Heart left ventricle (tissue), 16 donors: ENCODE results near the gene MARCO. TPM values are rescaled to one million over a fixed set of nuclear protein-coding genes. Genes with fewer than 3 reads are reported as not detected.
A peak's percentile ranks its signal among the peaks of the same experiment; 100 is the strongest.

Experiments used
- ATAC-seq, 4 donors: fragments of 200-7000 bp; cut with Tn5 transposase; one replicate each; pipeline ENCODE4 v1.9.1; 2020 to 2022; ENCODE audit warnings: moderate library complexity in 4 of 4, mild to moderate bottlenecking in 3 of 4, moderate number of reproducible peaks in 1 of 4
- DNase-seq, 5 donors: peaks; one replicate each; pipeline ENCODE4 v3.0.0-alpha.2; 2020
- H3K27ac ChIP-seq, 12 donors: fragments of 200-600 bp; sonication (generic) in 4 of 12; one replicate each; pipeline versions ENCODE4 v1.5.0 to v1.8.0; 2016 to 2022; ENCODE audit warnings: mild to moderate bottlenecking in 2 of 12
- H3K27me3 ChIP-seq, 9 donors: fragments of 200-600 bp; sonication (generic) in 2 of 9; one replicate each; pipeline versions ENCODE4 v1.5.1 to v1.8.0; 2016 to 2022; ENCODE audit warnings: mild to moderate bottlenecking in 3 of 9
- H3K36me3 ChIP-seq, 9 donors: fragments of 200-600 bp; sonication (generic) in 2 of 9; one replicate each; pipeline versions ENCODE4 v1.5.0 to v1.8.0; 2018 to 2022; ENCODE audit warnings: mild to moderate bottlenecking in 2 of 9
- H3K4me1 ChIP-seq, 12 donors: fragments of 200-600 bp; sonication (generic) in 4 of 12; one replicate each; pipeline versions ENCODE4 v1.5.0 to v1.8.0; 2016 to 2022; ENCODE audit warnings: mild to moderate bottlenecking in 3 of 12
- H3K4me3 ChIP-seq, 12 donors: fragments of 200-600 bp; sonication (generic) in 4 of 12; one replicate each; pipeline versions ENCODE4 v1.5.0 to v1.8.0; 2017 to 2022; ENCODE audit warnings: mild to moderate bottlenecking in 9 of 12, moderate library complexity in 4 of 12
- H3K9me3 ChIP-seq, 12 donors: fragments of 200-600 bp; sonication (generic) in 4 of 12; one replicate each; pipeline versions ENCODE4 v1.5.0 to v1.8.0; 2016 to 2022; ENCODE audit warnings: mild to moderate bottlenecking in 1 of 12
- CTCF ChIP-seq, 12 donors: fragments of 200-600 bp; sonication (generic) in 4 of 12; IDR thresholded peaks; one replicate each; pipeline versions ENCODE4 v1.5.0 to v1.8.0; 2018 to 2022; ENCODE audit warnings: antibody characterized with exemption in 12 of 12, mild to moderate bottlenecking in 5 of 12
- POLR2A ChIP-seq, 2 donors: fragments of 450-650 bp; IDR thresholded peaks; one replicate each; pipeline ENCODE4 v1.6.1; 2017; ENCODE audit warnings: antibody characterized with exemption in 2 of 2, mild to moderate bottlenecking in 2 of 2, moderate library complexity in 2 of 2
- WGBS, 4 donors: extraction: QIAGEN DNeasy Blood & Tissue Kit in 2 of 4; methylation state at CpG; one replicate each; pipeline versions ENCODE4 v1.1.5 to v1.1.7; 2013 to 2018; 5-methylcytosine and 5-hydroxymethylcytosine counted together
- intact Hi-C, 10 donors: fragments of 100-400 bp; cut with DNase I; formaldehyde crosslinking; loops; one replicate each; pipeline versions ENCODE4 v1.11.1 to v1.14.2; 2022
- polyA plus RNA-seq, 2 donors: library from polyadenylated mRNA; stranded (reverse); fragments of 200-250 nt; gene quantifications; one replicate each; pipeline ENCODE4 v1.2.3, GENCODE V29; 2013
- total RNA-seq, 9 donors: library from RNA; depleted of rRNA in 2 of 9; stranded (reverse); fragments of >200 nt in 2 of 9; fragmentation: NEBNext Ultra II Directional in 3 of 9; extraction: Animal tissue kit (Norgen Biotek cat#: 25700) in 3 of 9; gene quantifications; one replicate each; pipeline versions ENCODE4 v1.1.0 to v1.2.4, GENCODE V29; 2016 to 2023
- donor health status: ischemic (EF 13 %, LVEDD 7.1; RV severe dilation, severe dysfunction).
- donor health status: healthy with polysubstance abuse.
- donor health status: DM: no; HTN: yes; CAD: no.
- donor health status: DM: no; HTN: no; CAD: no.
- donor health status: ischemic (EF 25% LVEDD 6.9; RV normal size, moderate dysfunction).
- donor health status: ischemic (EF 25% LVEDD 5.7; RV mildly dilated, moderate dysfunction).
- donor health status: healthy.
- donor health status: DM: yes; HTN: yes; CAD: no.
- donor health status: ischemic (EF 35%, LVEDD 5.7; RV mildly dilated, moderate dysfunction).
- donor health status: nonischemic (EF 11% LVEDD 7.7; RV severe dilation, severe dysfunction).
- donor health status: DM: yes; HTN: yes; CAD: no.
- donor health status: PGD.
- donor health status: ischemic (EF 29% LVEDD 5.4; RV normal size, mild dysfunction).
- donor health status: nonischemic (EF 23%, LVEDD 6.1; RV moderate dilation, normal function).

Gene MARCO
- total and polyA plus RNA-seq, 11 donors = 0.19 to 162 (median 6.0) TPM

GRCh38 chr2:119025013-119025412 lies 83.0 kb downstream of the MARCO start:
- H3K27ac ChIP-seq = no peak overlapping the region
- TF ChIP-seq POLR2A (IDR thresholded peaks at IDR 0.05) (no peak), CTCF (IDR thresholded peaks at IDR 0.05) (no peak)
- DNase-seq (peak in 1 of 5 donors; percentile 34), ATAC-seq (peak in 1 of 4 donors; percentile 24)
- WGBS, 4 donors = 62 to 67% (median 65%) methylated on average over 7 of the region's 7 CpGs
- H3K4me1 ChIP-seq = no peaks in the 10 kb centered on the region
- H3K36me3 ChIP-seq = no peaks in the 10 kb centered on the region
- no peaks in the 10 kb centered on the region for H3K9me3 ChIP-seq
- H3K27me3 ChIP-seq = peaks cover 0 to 10% (median 0%) of the 10 kb centered on the region in 9 donors
- intact Hi-C loops = no loop called here
- H3K4me3 ChIP-seq = no peak overlapping the region

- no peak for DNase-seq
- 83 to 89% (median 84%) methylated on average over 17 to 18 of the region's 18 CpGs for WGBS, 4 donors
- no peak for ATAC-seq
- no peaks in the 10 kb centered on the region for H3K4me1 ChIP-seq
- H3K4me3 ChIP-seq = no peak overlapping the region
- no peak overlapping the region for H3K27ac ChIP-seq
- no peaks in the 10 kb centered on the region for H3K9me3 ChIP-seq
- no peaks in the 10 kb centered on the region for H3K36me3 ChIP-seq
- intact Hi-C loops = no loop called here
- H3K27me3 ChIP-seq = peaks cover 0 to 12% (median 0%) of the 10 kb centered on the region in 9 donors
- no peak for TF ChIP-seq POLR2A (IDR thresholded peaks at IDR 0.05)
- TF ChIP-seq CTCF (IDR thresholded peaks at IDR 0.05) = no peak
These were observed 83.9 kb downstream of the MARCO start for GRCh38 chr2:119025762-119026351.

GRCh38 chr2:119026890-119027289 lies 84.9 kb downstream of the MARCO start:
- Histone ChIP-seq H3K9me3 (no peaks in the 10 kb centered on the region), H3K4me3 (no peak overlapping the region), H3K27me3 (peaks cover 0 to 11% (median 0%) of the 10 kb centered on the region in 9 donors), H3K36me3 (no peaks in the 10 kb centered on the region), H3K4me1 (no peaks in the 10 kb centered on the region), H3K27ac (no peak overlapping the region)
- WGBS, 4 donors = 68 to 70% (median 69%) methylated on average over 5 of the region's 5 CpGs
- no peak for TF ChIP-seq POLR2A (IDR thresholded peaks at IDR 0.05)
- ATAC-seq (no peak), DNase-seq (no peak)
- intact Hi-C loops = no loop called here

- TF ChIP-seq POLR2A (IDR thresholded peaks at IDR 0.05) = no peak
- peak in 8 of 12 donors; percentile 7 to 38 (median 24) for TF ChIP-seq CTCF (IDR thresholded peaks at IDR 0.05)
- 55 to 63% (median 58%) methylated on average over 13 of the region's 13 CpGs for WGBS, 4 donors
- Histone ChIP-seq H3K4me1 (no peaks in the 10 kb centered on the region), H3K36me3 (no peaks in the 10 kb centered on the region), H3K9me3 (peaks cover 0 to 2% (median 0%) of the 10 kb centered on the region in 12 donors), H3K27ac (no peak overlapping the region), H3K27me3 (peaks cover 0 to 11% (median 0%) of the 10 kb centered on the region in 9 donors), H3K4me3 (no peak overlapping the region)
- intact Hi-C loops = no loop called here
- DNase-seq = no peak
- ATAC-seq = no peak
These were observed 86.6 kb downstream of the MARCO start for GRCh38 chr2:119028327-119029174.
